GM12878 (cell line): ENCODE results near the gene ARSD. TPM values are rescaled to one million over a fixed set of nuclear protein-coding genes. Genes with fewer than 3 reads are reported as not detected.

Experiments used
- ATAC-seq: fragments of 200-7000 bp; cut with Tn5 transposase; 3 replicates; pipeline ENCODE4 v1.9.1; 2020; ENCODE audit warnings: mild to moderate bottlenecking, moderate library complexity
- BruUV-seq: library from RNA; stranded (reverse); fragments of 400-500 nt; replicated peaks from 2 replicates; lab custom pipeline; 2021; lab: Mats Ljungman, UMichigan
- CTCF ChIA-PET: fragments of 300-600 bp; sonication (Branson Sonifier 250); formaldehyde crosslinking; extraction: SDS; loops from one replicate; lab custom pipeline; 2021; ENCODE audit warnings: inconsistent platforms; lab: Yijun Ruan, JAX
- POLR2A ChIA-PET: fragments of 350-600 bp; formaldehyde crosslinking; extraction: SDS; loops from one replicate; lab custom pipeline; 2021; ENCODE audit warnings: inconsistent platforms; lab: Charles Lee
- RAD21 ChIA-PET: fragments of 300-600 bp; sonication (Branson Sonifier 250); formaldehyde crosslinking; loops from one replicate; lab custom pipeline; 2023; ENCODE audit warnings: antibody characterized with exemption; ENCODE audit not compliant: unreplicated experiment; lab: Charles Lee
- SMC1A ChIA-PET: fragments of 300-600 bp; sonication (Branson Sonifier 250); formaldehyde crosslinking; loops from one replicate; lab custom pipeline; 2023; ENCODE audit not compliant: unreplicated experiment, uncharacterized antibody; lab: Charles Lee
- DNase-seq: peaks from one replicate; pipeline ENCODE4 v3.0.0-alpha.2; 2011; ENCODE audit warnings: low read depth, low spot score
- FAIRE-seq: peaks from 3 replicates; lab custom pipeline; 2011; peaks lifted over from hg19 to GRCh38; lab: Jason Lieb, UNC
- H2AFZ ChIP-seq: 2 replicates; pipeline ENCODE4 v1.6.0; 2011; ENCODE audit warnings: low read depth, low read length, control low read depth; ENCODE audit not compliant: control insufficient read depth
- H3K27ac ChIP-seq: 2 replicates; pipeline ENCODE4 v1.5.1; 2011; ENCODE audit warnings: control low read depth; ENCODE audit not compliant: control insufficient read depth, insufficient read depth
- H3K27me3 ChIP-seq, 2 experiments: replicated peaks in 1 of 2; 2 replicates each; pipeline versions ENCODE4 v1.6.0 to v1.6.1; 2011; ENCODE audit warnings: low read length in 1 of 2; ENCODE audit not compliant: control insufficient read depth in 2 of 2, insufficient read depth in 2 of 2
- H3K36me3 ChIP-seq, 2 experiments: 2 replicates each; pipeline ENCODE4 v1.5.1; 2011; ENCODE audit warnings: low read length in 1 of 2; ENCODE audit not compliant: control insufficient read depth in 2 of 2, insufficient read depth in 2 of 2
- H3K4me1 ChIP-seq: 2 replicates; pipeline ENCODE4 v1.6.1; 2011; ENCODE audit warnings: mild to moderate bottlenecking, low read length, moderate library complexity, mixed read lengths; ENCODE audit not compliant: control insufficient read depth, insufficient read depth
- H3K4me2 ChIP-seq: 2 replicates; pipeline ENCODE4 v1.6.0; 2011; ENCODE audit warnings: control low read depth; ENCODE audit not compliant: control insufficient read depth, insufficient read depth
- H3K4me3 ChIP-seq: fragments of 200-600 bp; sonication (generic); 2 replicates; pipeline ENCODE4 v1.5.1; 2016
- H3K79me2 ChIP-seq: 2 replicates; pipeline ENCODE4 v1.6.0; 2011; ENCODE audit warnings: low read length; ENCODE audit not compliant: control insufficient read depth, insufficient read depth
- H3K9ac ChIP-seq: 2 replicates; pipeline ENCODE4 v1.8.0; 2011; ENCODE audit warnings: low read length, control low read depth, mixed read lengths; ENCODE audit not compliant: control insufficient read depth, insufficient read depth
- H3K9me3 ChIP-seq: replicated peaks from 3 replicates; pipeline ENCODE4 v1.5.1; 2011; ENCODE audit warnings: mild to moderate bottlenecking, low read length; ENCODE audit not compliant: control insufficient read depth, insufficient read depth
- H4K20me1 ChIP-seq: 2 replicates; pipeline ENCODE4 v1.6.0; 2011; ENCODE audit not compliant: control insufficient read depth, insufficient read depth
- SP1 ChIP-seq: IDR thresholded peaks from one replicate; pipeline ENCODE4 v1.6.1; 2011; ENCODE audit warnings: low read depth, low read length
- ZNF24 ChIP-seq: fragments of 450-650 bp; IDR thresholded peaks from 2 replicates; pipeline ENCODE4 v1.6.1; 2017; ENCODE audit warnings: antibody characterized with exemption, mild to moderate bottlenecking
- WGBS: methylation state at CpG from one replicate; pipeline ENCODE4 v1.1.6; 2016; ENCODE audit warnings: low lambda C conversion rate; ENCODE audit not compliant: insufficient replicate concordance, insufficient coverage; ENCODE audit errors: missing lambda C conversion rate; 5-methylcytosine and 5-hydroxymethylcytosine counted together
- in situ Hi-C: fragments of 300-500 bp; cut with MboI; formaldehyde crosslinking; loops from 9 replicates; pipeline ENCODE4 v1.14.3; 2018; ENCODE audit warnings: mixed read lengths
- intact Hi-C: fragments of 100-400 bp; cut with micrococcal nuclease; formaldehyde crosslinking; loops from one replicate; pipeline ENCODE4 v1.14.2; 2022; ENCODE audit not compliant: unreplicated experiment
- polyA plus RNA-seq, 11 experiments: library from polyadenylated mRNA; depleted of rRNA in 4 of 11; unstranded in 6 of 11; stranded (reverse) in 5 of 11; fragments of >200 nt; fragmentation: Nextera tagmentation in 4 of 11; fragmentation: Illumina TruSeq in 1 of 11; extraction: Ambion mirVana in 4 of 11; extraction: Trizol in 1 of 11; gene quantifications; 1 replicate in 1 of 11; 2 replicates in 10 of 11; pipeline versions ENCODE4 v1.2.1 to v1.2.3, GENCODE V29; 2011 to 2016; ENCODE audit warnings: inconsistent platforms in 2 of 11, missing spikeins in 2 of 11, low read depth in 1 of 11
- total RNA-seq, 4 experiments: library from RNA; depleted of rRNA in 3 of 4; stranded (reverse); fragments of >200 nt in 3 of 4; fragmentation: Illumina TruSeq in 1 of 4; extraction: Trizol in 1 of 4; gene quantifications; 2 replicates each; pipeline versions ENCODE4 v1.2.1 to v1.2.3, GENCODE V29; 2013 to 2021
- TF ChIP-seq, protein P1 (sequence below): fragments of 450-650 bp; IDR thresholded peaks from 2 replicates; pipeline ENCODE4 v1.6.1; 2017; ENCODE audit warnings: antibody characterized with exemption, mild to moderate bottlenecking, moderate library complexity

ARSD gene
- total and polyA plus RNA-seq, 10 of the 15 experiments (the other 5 are each of a cell fraction or from before 2014, with no cell fraction given): 0.05 to 1.5 (median 0.43) TPM

DNA sequence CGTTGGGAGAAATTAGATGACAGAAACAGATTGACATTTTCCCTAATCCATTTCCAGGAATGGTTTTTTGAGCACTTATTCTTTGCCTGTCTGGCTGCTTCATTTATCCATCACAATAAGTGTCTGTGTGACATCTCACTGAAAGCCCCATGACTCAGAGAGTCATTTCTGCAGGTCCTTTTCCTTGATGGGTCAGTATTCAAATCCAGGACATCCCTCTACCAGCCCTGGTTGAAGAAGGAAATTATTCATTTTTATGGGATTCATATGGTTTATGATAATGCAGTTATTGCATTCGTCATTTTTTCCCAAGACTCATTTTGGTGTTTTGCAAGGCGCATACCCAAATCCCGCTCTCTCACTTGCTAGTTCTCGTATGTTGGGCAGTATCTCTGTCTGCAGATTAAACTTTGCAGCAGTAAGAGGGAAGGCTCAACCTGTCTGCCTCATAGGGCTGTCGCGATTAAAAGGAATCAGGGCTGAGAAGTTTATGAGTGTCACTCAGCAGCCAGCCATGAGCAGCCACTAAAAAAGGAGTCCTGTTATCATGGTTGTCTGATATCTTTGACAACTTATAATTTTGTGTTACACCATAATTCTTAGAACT, 56.4 kb downstream of the ARSD start:
- in situ Hi-C loops: no loop called here
- WGBS: 67% methylated on average over 7 of the region's 7 CpGs
- CTCF ChIA-PET: interaction anchor here (1.1 kb wide), 1 partner anchor 26 kb away, joined by 3 read pairs; no protein-coding TSS in a partner anchor

More for the DNA sequence above, 56.4 kb downstream of the ARSD start:
- H4K20me1 ChIP-seq: no peaks in the 10 kb centered on the region
- no peak overlapping the region for H2AFZ ChIP-seq
- no peaks in the 10 kb centered on the region; the same call in 2 of the 3 replicates for H3K9me3 ChIP-seq
- H3K27me3 ChIP-seq: no peaks in the 10 kb centered on the region
- no TSS peak for BruUV-seq
- ATAC-seq (no peak), DNase-seq (no peak), FAIRE-seq (no peak)
- TF ChIP-seq SP1 (no peak), ZNF24 (no peak)
- TF ChIP-seq, protein P1, sequence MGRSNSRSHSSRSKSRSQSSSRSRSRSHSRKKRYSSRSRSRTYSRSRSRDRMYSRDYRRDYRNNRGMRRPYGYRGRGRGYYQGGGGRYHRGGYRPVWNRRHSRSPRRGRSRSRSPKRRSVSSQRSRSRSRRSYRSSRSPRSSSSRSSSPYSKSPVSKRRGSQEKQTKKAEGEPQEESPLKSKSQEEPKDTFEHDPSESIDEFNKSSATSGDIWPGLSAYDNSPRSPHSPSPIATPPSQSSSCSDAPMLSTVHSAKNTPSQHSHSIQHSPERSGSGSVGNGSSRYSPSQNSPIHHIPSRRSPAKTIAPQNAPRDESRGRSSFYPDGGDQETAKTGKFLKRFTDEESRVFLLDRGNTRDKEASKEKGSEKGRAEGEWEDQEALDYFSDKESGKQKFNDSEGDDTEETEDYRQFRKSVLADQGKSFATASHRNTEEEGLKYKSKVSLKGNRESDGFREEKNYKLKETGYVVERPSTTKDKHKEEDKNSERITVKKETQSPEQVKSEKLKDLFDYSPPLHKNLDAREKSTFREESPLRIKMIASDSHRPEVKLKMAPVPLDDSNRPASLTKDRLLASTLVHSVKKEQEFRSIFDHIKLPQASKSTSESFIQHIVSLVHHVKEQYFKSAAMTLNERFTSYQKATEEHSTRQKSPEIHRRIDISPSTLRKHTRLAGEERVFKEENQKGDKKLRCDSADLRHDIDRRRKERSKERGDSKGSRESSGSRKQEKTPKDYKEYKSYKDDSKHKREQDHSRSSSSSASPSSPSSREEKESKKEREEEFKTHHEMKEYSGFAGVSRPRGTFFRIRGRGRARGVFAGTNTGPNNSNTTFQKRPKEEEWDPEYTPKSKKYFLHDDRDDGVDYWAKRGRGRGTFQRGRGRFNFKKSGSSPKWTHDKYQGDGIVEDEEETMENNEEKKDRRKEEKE: no peak
- TF ChIP-seq, all 136 proteins: peak for 0
- Histone ChIP-seq H3K79me2 (no peaks in the 10 kb centered on the region), H3K4me1 (no peaks in the 10 kb centered on the region), H3K4me2 (no peak overlapping the region), H3K9ac (no peak overlapping the region), H3K27ac (no peak overlapping the region), H3K4me3 (no peak overlapping the region), H3K36me3 (no peaks in the 10 kb centered on the region)
- intact Hi-C loops: no loop called here
- RAD21 ChIA-PET: no interaction called here
- POLR2A ChIA-PET: no interaction called here
- SMC1A ChIA-PET: no interaction called here
